Renal cortical epithelial cell (primary cell): ENCODE results near the gene ZDHHC14. TPM values are rescaled to one million over a fixed set of nuclear protein-coding genes. Genes with fewer than 3 reads are reported as not detected.

Experiments
- DNase-seq: peaks from one replicate; pipeline ENCODE4 v3.0.0-alpha.2; 2011; ENCODE audit warnings: low read depth
- total RNA-seq: library from RNA; depleted of rRNA; stranded (reverse); fragments of >200 nt; gene quantifications from 2 replicates; pipeline ENCODE4 v1.2.3, GENCODE V29; 2014

Gene ZDHHC14
- total RNA-seq, 1 donor from 2014 or later, result 5.3 TPM

DNA sequence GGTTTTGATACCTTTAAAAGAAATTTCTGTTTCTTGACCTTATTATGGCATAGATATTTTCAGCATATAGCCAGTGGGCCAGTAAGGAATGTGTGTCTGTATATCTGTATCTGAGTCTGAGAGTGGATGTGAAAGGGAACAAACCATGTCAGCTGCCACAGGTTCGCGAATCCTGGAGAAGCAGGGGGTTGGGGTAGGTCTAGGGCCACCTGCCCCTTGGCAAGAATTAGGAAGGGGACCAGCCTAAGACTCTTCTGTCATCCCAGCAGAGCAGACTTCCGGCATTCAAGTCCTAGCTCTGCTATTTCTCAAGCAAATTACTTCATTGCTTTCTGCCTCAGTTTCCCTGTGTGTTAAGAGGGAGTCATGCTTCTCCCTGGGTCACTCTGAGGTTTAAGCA is 261.7 kb downstream of the ZDHHC14 start:
- no peak for DNase-seq

GRCh38 chr6:157644043-157644810 is 263.2 kb downstream of the ZDHHC14 start:
- no peak for DNase-seq

GRCh38 chr6:157645201-157645795 is 264.3 kb downstream of the ZDHHC14 start:
- no peak for DNase-seq

GRCh38 chr6:157646012-157646411 is 265.0 kb downstream of the ZDHHC14 start:
- no peak for DNase-seq

- no peak for DNase-seq
These were observed 266.4 kb downstream of the ZDHHC14 start for GRCh38 chr6:157647261-157647915.

- DNase-seq, result peak; percentile 59
These were observed 267.6 kb downstream of the ZDHHC14 start for GRCh38 chr6:157648561-157648960.

GRCh38 chr6:157649311-157650260 is 268.6 kb downstream of the ZDHHC14 start:
- DNase-seq, result no peak

GRCh38 chr6:157650261-157650640 is 269.3 kb downstream of the ZDHHC14 start:
- DNase-seq, result no peak

- no peak for DNase-seq
These were observed 269.8 kb downstream of the ZDHHC14 start for GRCh38 chr6:157650801-157651200.

GRCh38 chr6:157651731-157652490 is 270.9 kb downstream of the ZDHHC14 start:
- no peak for DNase-seq

DNA sequence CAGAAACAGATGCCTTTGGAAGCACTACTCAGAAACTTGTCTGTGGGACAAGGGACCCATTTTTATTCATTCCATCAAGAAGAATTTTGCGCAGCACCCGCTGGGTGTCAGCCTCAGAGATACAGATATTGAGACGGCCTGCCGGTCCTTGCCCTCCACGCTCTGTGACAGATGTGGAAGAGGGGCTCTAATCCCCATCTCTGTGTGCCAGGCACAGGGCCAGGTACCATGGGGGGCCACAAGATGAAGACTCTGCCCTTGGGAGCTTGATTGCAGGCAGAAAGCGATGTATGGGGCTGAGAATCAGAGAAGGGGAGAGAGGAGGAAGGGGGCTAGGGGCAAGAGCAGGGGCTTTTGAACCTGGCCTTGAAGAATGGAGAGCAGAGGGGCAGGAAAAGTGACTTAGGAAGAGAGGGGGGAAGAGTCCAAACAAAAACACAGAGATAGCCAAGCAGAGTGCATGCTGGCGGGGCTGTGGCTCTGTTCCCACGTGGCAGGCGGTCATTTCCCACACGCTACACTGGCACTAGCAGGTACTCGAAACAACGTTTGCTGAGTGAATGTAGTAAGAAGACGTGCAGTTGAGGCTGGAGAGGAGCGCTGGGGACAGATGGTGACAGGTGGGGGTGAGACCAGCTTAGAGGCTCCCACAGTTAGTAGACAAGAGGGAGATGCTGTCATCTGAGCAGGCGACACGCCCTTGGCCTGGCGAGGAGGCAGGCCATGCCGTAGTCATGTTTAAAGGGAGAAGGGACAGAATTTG is 271.8 kb downstream of the ZDHHC14 start:
- DNase-seq, result no peak

GRCh38 chr6:157653521-157653920 is 272.5 kb downstream of the ZDHHC14 start:
- DNase-seq, result no peak

DNA sequence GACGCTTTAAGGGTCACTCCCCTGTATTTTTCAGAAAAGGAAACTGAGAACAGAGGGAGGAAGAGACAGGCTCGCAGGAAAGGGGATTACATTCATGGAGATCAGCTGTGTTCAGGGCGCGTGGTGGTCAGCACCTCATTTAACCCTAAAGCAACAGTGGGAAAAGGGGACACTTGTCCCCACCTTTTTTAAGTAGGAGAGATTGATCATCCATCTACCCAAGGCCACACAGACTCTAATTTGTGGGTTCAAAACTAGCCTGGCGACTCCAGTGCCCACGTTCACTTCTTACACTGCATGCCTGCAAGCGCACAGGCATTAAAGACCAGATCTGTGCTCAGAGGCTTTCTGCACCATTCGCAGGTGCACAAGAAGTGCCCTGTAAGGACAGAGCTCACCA is 274.1 kb downstream of the ZDHHC14 start:
- DNase-seq, result no peak

GRCh38 chr6:157656437-157656997 is 275.5 kb downstream of the ZDHHC14 start:
- no peak for DNase-seq

DNA sequence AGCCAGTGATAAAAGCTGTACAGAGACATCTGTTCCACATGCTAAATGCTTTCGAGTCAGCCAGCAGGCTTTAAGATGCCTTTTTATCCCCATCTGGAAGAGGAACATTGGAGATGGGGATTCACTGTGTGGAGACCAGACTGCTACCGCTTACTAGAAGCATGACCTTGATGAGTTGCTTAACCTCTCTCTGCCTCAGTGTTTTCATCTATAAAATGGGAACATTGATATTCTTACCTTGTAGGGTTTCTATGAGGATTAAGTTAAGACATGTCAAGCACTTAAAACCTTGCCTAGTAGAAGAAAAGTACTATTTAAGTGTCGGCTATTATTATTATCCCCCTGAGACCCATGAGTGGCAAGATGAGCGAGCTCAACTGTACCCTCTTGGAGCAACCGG is 276.8 kb downstream of the ZDHHC14 start:
- DNase-seq, result no peak

GRCh38 chr6:157658301-157658700 is 277.3 kb downstream of the ZDHHC14 start:
- DNase-seq, result no peak

GRCh38 chr6:157659536-157660271 is 278.7 kb downstream of the ZDHHC14 start:
- DNase-seq, result no peak

- DNase-seq, result no peak
These were observed 279.4 kb downstream of the ZDHHC14 start for GRCh38 chr6:157660414-157660813.

DNA sequence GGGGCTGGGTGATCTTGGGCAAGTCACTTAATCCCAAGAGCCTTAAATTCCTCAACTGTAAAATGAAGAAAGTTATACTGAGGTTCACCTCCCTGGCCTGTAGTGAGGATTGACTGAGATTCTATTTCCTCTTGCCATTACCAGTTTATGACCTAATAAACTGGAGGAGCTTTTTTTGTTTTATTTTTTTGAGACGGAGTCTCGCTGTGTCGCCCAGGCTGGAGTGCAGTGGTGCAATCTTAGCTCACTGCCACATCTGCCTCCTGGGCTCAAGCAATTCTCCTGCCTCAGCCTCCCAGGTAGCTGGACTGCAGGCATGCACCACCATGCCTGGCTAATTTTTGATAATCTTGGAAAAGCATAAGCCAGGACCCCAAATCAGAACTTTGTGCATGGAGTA is 280.7 kb downstream of the ZDHHC14 start:
- DNase-seq, result no peak
